Measurements from ENCODE around the gene HOXD3. TPM values are rescaled to one million over a fixed set of nuclear protein-coding genes. Genes with fewer than 3 reads are reported as not detected.

HOXD3 gene
- total and polyA plus RNA-seq, 2 donors (not counting 1 experiment from before 2014, with no cell fraction given): not detected

GRCh38 chr2:176115883-176116813 is 41.0 kb upstream of the HOXD3 start, which contains the start of gene HOXD10:
TSS of gene HOXD10 (plus strand) at chr2:176116778. CDS start at chr2:176116834, 56 bp downstream.
- Histone ChIP-seq H3K4me3 (replicated peaks in 1 of 4; ENCODE audit: control extremely low read depth in 1 of 4, insufficient read depth in 1 of 4, low read depth in 3 of 4, low read length in 4 of 4) (no peak within 1 kb of the TSS), H4K20me1 (ENCODE audit: control insufficient read depth, extremely low read depth, insufficient read depth, low read length) (no peaks in the 10 kb centered on the region), H3K4me1 (ENCODE audit: control insufficient read depth, extremely low read depth, insufficient read depth, low read length) (no peaks in the 10 kb centered on the region), H3K9ac (ENCODE audit: insufficient read depth, low read length) (no peak within 1 kb of the TSS), H3K9me3 (ENCODE audit: control insufficient read depth, insufficient read depth, low read depth, low read length) (no peaks in the 10 kb centered on the region), H3K27ac (ENCODE audit: insufficient read depth, low read length) (no peak within 1 kb of the TSS), H3K27me3 (ENCODE audit: control insufficient read depth, insufficient read depth, low read length) (peaks cover 92% of the 10 kb centered on the region), H3K79me2 (ENCODE audit: control insufficient read depth, insufficient read depth, low read length) (no peaks in the 10 kb centered on the region), H3K4me2 (ENCODE audit: extremely low read depth, insufficient read depth, low read length) (no peak within 1 kb of the TSS), H3K36me3 (ENCODE audit: control insufficient read depth, insufficient read depth, low read length) (no peaks in the 10 kb centered on the region), H2AFZ (ENCODE audit: low read length) (no peak within 1 kb of the TSS)
- TF ChIP-seq CTCF (conservative IDR thresholded peaks at IDR 0.05 in 1 of 2, IDR thresholded peaks at IDR 0.05 in 1 of 2; ENCODE audit: low read depth in 1 of 2, low read length in 2 of 2) (no peak), EZH2 (IDR thresholded peaks at IDR 0.05; ENCODE audit: low read length, missing control alignments) (peak; percentile 49)
- no peak for DNase-seq (ENCODE audit: low read depth in 2 of 2)

- DNase-seq (ENCODE audit: low read depth in 2 of 2): no peak
Observed at GRCh38 chr2:176117162-176117822, 39.8 kb upstream of the HOXD3 start.

More at GRCh38 chr2:176117162-176117822, 39.8 kb upstream of the HOXD3 start:
- Histone ChIP-seq H3K36me3 (ENCODE audit: control insufficient read depth, insufficient read depth, low read length) (no peaks in the 10 kb centered on the region), H3K4me2 (ENCODE audit: extremely low read depth, insufficient read depth, low read length) (no peak overlapping the region), H2AFZ (ENCODE audit: low read length) (no peak overlapping the region), H3K4me3 (replicated peaks in 1 of 4; ENCODE audit: control extremely low read depth in 1 of 4, insufficient read depth in 1 of 4, low read depth in 3 of 4, low read length in 4 of 4) (no peak overlapping the region), H3K27ac (ENCODE audit: insufficient read depth, low read length) (no peak overlapping the region), H3K27me3 (ENCODE audit: control insufficient read depth, insufficient read depth, low read length) (peaks cover 94% of the 10 kb centered on the region), H3K79me2 (ENCODE audit: control insufficient read depth, insufficient read depth, low read length) (no peaks in the 10 kb centered on the region), H4K20me1 (ENCODE audit: control insufficient read depth, extremely low read depth, insufficient read depth, low read length) (no peaks in the 10 kb centered on the region), H3K4me1 (ENCODE audit: control insufficient read depth, extremely low read depth, insufficient read depth, low read length) (no peaks in the 10 kb centered on the region), H3K9me3 (ENCODE audit: control insufficient read depth, insufficient read depth, low read depth, low read length) (no peaks in the 10 kb centered on the region), H3K9ac (ENCODE audit: insufficient read depth, low read length) (no peak overlapping the region)
- TF ChIP-seq CTCF (conservative IDR thresholded peaks at IDR 0.05 in 1 of 2, IDR thresholded peaks at IDR 0.05 in 1 of 2; ENCODE audit: low read depth in 1 of 2, low read length in 2 of 2) (no peak), EZH2 (IDR thresholded peaks at IDR 0.05; ENCODE audit: low read length, missing control alignments) (no peak)

Measured in fibroblast of lung (primary cell).